ENCODE data around the gene CARS1. TPM values are rescaled to one million over a fixed set of nuclear protein-coding genes. Genes with fewer than 3 reads are reported as not detected.

The CARS1 gene
- polyA plus RNA-seq, 1 of the 3 experiments (the other 2 are of a cell fraction) = 52.1 TPM

DNA sequence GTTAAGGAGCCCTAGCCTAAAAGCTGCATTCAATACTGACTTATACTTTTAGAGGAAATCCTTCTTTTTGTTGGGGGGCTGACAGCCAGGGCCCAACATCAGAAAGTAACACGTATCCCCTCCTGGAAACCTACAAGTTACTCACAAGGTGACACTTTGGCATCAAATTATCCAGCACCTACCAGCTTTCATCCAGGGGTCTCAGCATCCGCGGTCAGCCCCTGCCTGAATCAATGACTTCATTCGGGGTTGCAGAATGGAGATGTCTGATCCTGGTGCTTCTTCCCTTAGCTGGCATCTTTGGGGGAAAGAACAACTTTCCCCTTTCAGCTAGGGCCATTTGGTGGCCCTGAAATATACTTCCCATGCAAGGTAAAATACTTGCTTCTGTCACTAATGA lies 59.8 kb downstream of the CARS1 start:
- H3K79me2 ChIP-seq (ENCODE audit: insufficient read depth) = no peaks in the 10 kb centered on the region
- TF ChIP-seq, protein P1, sequence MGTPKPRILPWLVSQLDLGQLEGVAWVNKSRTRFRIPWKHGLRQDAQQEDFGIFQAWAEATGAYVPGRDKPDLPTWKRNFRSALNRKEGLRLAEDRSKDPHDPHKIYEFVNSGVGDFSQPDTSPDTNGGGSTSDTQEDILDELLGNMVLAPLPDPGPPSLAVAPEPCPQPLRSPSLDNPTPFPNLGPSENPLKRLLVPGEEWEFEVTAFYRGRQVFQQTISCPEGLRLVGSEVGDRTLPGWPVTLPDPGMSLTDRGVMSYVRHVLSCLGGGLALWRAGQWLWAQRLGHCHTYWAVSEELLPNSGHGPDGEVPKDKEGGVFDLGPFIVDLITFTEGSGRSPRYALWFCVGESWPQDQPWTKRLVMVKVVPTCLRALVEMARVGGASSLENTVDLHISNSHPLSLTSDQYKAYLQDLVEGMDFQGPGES (IDR thresholded peaks at IDR 0.05; ENCODE audit: low read depth, low read length) = no peak
- no peak for TF ChIP-seq ELF1 (IDR thresholded peaks at IDR 0.05)
- TF ChIP-seq SMC3 (IDR thresholded peaks at IDR 0.05; ENCODE audit: low read depth, low read length) = no peak
- no peak for TF ChIP-seq RFX5 (IDR thresholded peaks at IDR 0.05; ENCODE audit: low read length)
- TF ChIP-seq TAF1 (IDR thresholded peaks at IDR 0.05; ENCODE audit: borderline replicate concordance, low read depth, low read length) = no peak
- TF ChIP-seq SIN3A (IDR thresholded peaks at IDR 0.05; ENCODE audit: borderline replicate concordance, low read depth, low read length) = no peak
- no peak for TF ChIP-seq NFIC (IDR thresholded peaks at IDR 0.05; ENCODE audit: borderline replicate concordance)
- no peak for TF ChIP-seq POLR2AphosphoS5 (IDR thresholded peaks at IDR 0.05; ENCODE audit: low read depth, low read length)
- TF ChIP-seq GATA2 (CRISPR knock-in tag; IDR thresholded peaks at IDR 0.05) = no peak
- no peaks in the 10 kb centered on the region for H3K27me3 ChIP-seq (ENCODE audit: insufficient read depth)
- WGBS (ENCODE audit: low lambda C conversion rate) = 92% methylated on average over 4 of the region's 4 CpGs
- CTCF ChIA-PET = interaction anchor here (0.9 to 2.5 kb wide), 2 partner anchors 40 to 94 kb away, joined by 3 to 13 read pairs; no protein-coding TSS in a partner anchor
- H3K36me3 ChIP-seq (replicated peaks in 1 of 2; ENCODE audit: control insufficient read depth in 1 of 2, insufficient read depth in 2 of 2, low read length in 1 of 2) = peaks cover 9 to 33% of the 10 kb centered on the region in 2 experiments
- no peak overlapping the region for H3K27ac ChIP-seq (ENCODE audit: low read depth in 2 of 2, low read length in 1 of 2)
- peaks cover 8% of the 10 kb centered on the region for H3F3A ChIP-seq (replicated peaks; ENCODE audit: insufficient read depth)
- H3K9me3 ChIP-seq = no peaks in the 10 kb centered on the region
- no peak overlapping the region for H3K4me2 ChIP-seq
- no peaks in the 10 kb centered on the region for H4K20me1 ChIP-seq (ENCODE audit: insufficient read depth)
- H3K9me2 ChIP-seq = no peaks in the 10 kb centered on the region
- H3K4me3 ChIP-seq (ENCODE audit: low read depth in 2 of 2, low read length in 1 of 2) = no peak overlapping the region
- H3K9ac ChIP-seq = no peak overlapping the region
- no peak overlapping the region for H2AFZ ChIP-seq (ENCODE audit: low read depth)
- DNase-seq = no peak
- H3K4me1 ChIP-seq (ENCODE audit: control insufficient read depth in 1 of 2, insufficient read depth in 2 of 2, low read depth in 1 of 2, low read length in 1 of 2) = peaks cover 19 to 37% of the 10 kb centered on the region in 2 experiments
- POLR2A ChIA-PET = no interaction called here

- H3K9me3 ChIP-seq = no peaks in the 10 kb centered on the region
- ChIA-PET CTCF (interaction anchor here (0.9 kb wide), 1 partner anchor 40 kb away, joined by 3 read pairs; no protein-coding TSS in a partner anchor), POLR2A (no interaction called here)
- no peaks in the 10 kb centered on the region for H4K20me1 ChIP-seq (ENCODE audit: insufficient read depth)
- no peaks in the 10 kb centered on the region for H3K79me2 ChIP-seq (ENCODE audit: insufficient read depth)
- TF ChIP-seq RAD21 (IDR thresholded peaks at IDR 0.05; ENCODE audit: low read length) = no peak
- H3K27me3 ChIP-seq (ENCODE audit: insufficient read depth) = no peaks in the 10 kb centered on the region
- H3K4me1 ChIP-seq (ENCODE audit: control insufficient read depth in 1 of 2, insufficient read depth in 2 of 2, low read depth in 1 of 2, low read length in 1 of 2) = peaks cover 19 to 32% of the 10 kb centered on the region in 2 experiments
- no peak overlapping the region for H3K4me2 ChIP-seq
- no peak for DNase-seq
- peaks cover 8% of the 10 kb centered on the region for H3F3A ChIP-seq (replicated peaks; ENCODE audit: insufficient read depth)
- H3K9me2 ChIP-seq = no peaks in the 10 kb centered on the region
- H3K9ac ChIP-seq = no peak overlapping the region
- no peak overlapping the region for H2AFZ ChIP-seq (ENCODE audit: low read depth)
- H3K27ac ChIP-seq (ENCODE audit: low read depth in 2 of 2, low read length in 1 of 2) = no peak overlapping the region
- H3K36me3 ChIP-seq (replicated peaks in 1 of 2; ENCODE audit: control insufficient read depth in 1 of 2, insufficient read depth in 2 of 2, low read length in 1 of 2) = peaks cover 5 to 29% of the 10 kb centered on the region in 2 experiments
- 90% methylated on average over 6 of the region's 6 CpGs for WGBS (ENCODE audit: low lambda C conversion rate)
- no peak overlapping the region for H3K4me3 ChIP-seq (ENCODE audit: low read depth in 2 of 2, low read length in 1 of 2)
Measured at GRCh38 chr11:2996976-2997375, 60.2 kb downstream of the CARS1 start.

GRCh38 chr11:2995893-2996554 lies 61.2 kb downstream of the CARS1 start:
- peaks cover 8% of the 10 kb centered on the region for H3F3A ChIP-seq (replicated peaks; ENCODE audit: insufficient read depth)
- H3K9me2 ChIP-seq = no peaks in the 10 kb centered on the region
- H3K36me3 ChIP-seq (replicated peaks in 1 of 2; ENCODE audit: control insufficient read depth in 1 of 2, insufficient read depth in 2 of 2, low read length in 1 of 2) = peaks cover 0 to 20% of the 10 kb centered on the region in 2 experiments
- H3K9ac ChIP-seq = no peak overlapping the region
- no peak overlapping the region for H3K4me2 ChIP-seq
- ChIA-PET POLR2A (interaction anchor here (0.6 kb wide), 1 partner anchor 95 kb away, joined by 3 read pairs; no protein-coding TSS in a partner anchor), CTCF (no interaction called here)
- H4K20me1 ChIP-seq (ENCODE audit: insufficient read depth) = 0 out of 2 replicates have a peak, but pooled peaks cover under 1% of the 10 kb centered on the region
- H3K4me1 ChIP-seq (ENCODE audit: control insufficient read depth in 1 of 2, insufficient read depth in 2 of 2, low read depth in 1 of 2, low read length in 1 of 2) = peaks cover 12 to 24% of the 10 kb centered on the region in 2 experiments
- 87% methylated on average over 14 of the region's 14 CpGs for whole genome bisulfite sequencing (ENCODE audit: low lambda C conversion rate)
- H3K9me3 ChIP-seq = no peaks in the 10 kb centered on the region
- H3K4me3 ChIP-seq (ENCODE audit: low read depth in 2 of 2, low read length in 1 of 2) = no peak overlapping the region
- H3K79me2 ChIP-seq (ENCODE audit: insufficient read depth) = peaks cover 8% of the 10 kb centered on the region
- H2AFZ ChIP-seq (ENCODE audit: low read depth) = no peak overlapping the region
- H3K27me3 ChIP-seq (ENCODE audit: insufficient read depth) = no peaks in the 10 kb centered on the region
- DNase-seq = no peak
- no peak overlapping the region for H3K27ac ChIP-seq (ENCODE audit: low read depth in 2 of 2, low read length in 1 of 2)
- TF ChIP-seq TEAD4 (IDR thresholded peaks at IDR 0.05; ENCODE audit: borderline replicate concordance, insufficient read depth) (no peak), USF1 (IDR thresholded peaks at IDR 0.05; ENCODE audit: borderline replicate concordance, low read depth) (no peak), SMC3 (IDR thresholded peaks at IDR 0.05; ENCODE audit: low read depth, low read length) (no peak), FOXJ3 (CRISPR knock-in tag; IDR thresholded peaks at IDR 0.05) (no peak), EZH2phosphoT487 (IDR thresholded peaks at IDR 0.05; ENCODE audit: borderline replicate concordance, low read depth) (no peak), RXRA (IDR thresholded peaks at IDR 0.05; ENCODE audit: borderline replicate concordance, low read depth) (no peak), GABPA (IDR thresholded peaks at IDR 0.05; ENCODE audit: low read depth) (no peak), YY1 (IDR thresholded peaks at IDR 0.05; ENCODE audit: low read depth) (no peak), MAX (IDR thresholded peaks at IDR 0.05; ENCODE audit: low read depth) (no peak), MEF2A (IDR thresholded peaks at IDR 0.05; ENCODE audit: borderline replicate concordance, low read depth) (no peak), GATA2 (CRISPR knock-in tag; IDR thresholded peaks at IDR 0.05) (no peak)
- TF ChIP-seq, protein P2, sequence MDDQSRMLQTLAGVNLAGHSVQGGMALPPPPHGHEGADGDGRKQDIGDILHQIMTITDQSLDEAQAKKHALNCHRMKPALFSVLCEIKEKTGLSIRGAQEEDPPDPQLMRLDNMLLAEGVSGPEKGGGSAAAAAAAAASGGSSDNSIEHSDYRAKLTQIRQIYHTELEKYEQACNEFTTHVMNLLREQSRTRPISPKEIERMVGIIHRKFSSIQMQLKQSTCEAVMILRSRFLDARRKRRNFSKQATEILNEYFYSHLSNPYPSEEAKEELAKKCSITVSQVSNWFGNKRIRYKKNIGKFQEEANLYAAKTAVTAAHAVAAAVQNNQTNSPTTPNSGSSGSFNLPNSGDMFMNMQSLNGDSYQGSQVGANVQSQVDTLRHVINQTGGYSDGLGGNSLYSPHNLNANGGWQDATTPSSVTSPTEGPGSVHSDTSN (IDR thresholded peaks at IDR 0.05) = no peak
